HG02763 (cell line): ENCODE data around the gene BAHCC1.
"Not testable (repeated sequence)": the region's sequence is repeated elsewhere in the genome, so short reads cannot be mapped to it uniquely, and the experiment has no call there.

ENCODE experiments used
- ATAC-seq: cut with Tn5 transposase; IDR thresholded peaks from one replicate; pipeline ENCODE4 v1.9.1; 2021; ENCODE audit warnings: mild to moderate bottlenecking, moderate library complexity; ENCODE audit not compliant: unreplicated experiment

Gene BAHCC1

GRCh38 chr17:81411305-81411704, 16.0 kb downstream of the BAHCC1 start:
- ATAC-seq = no peak

- no peak for ATAC-seq
Measured at GRCh38 chr17:81412490-81413093, 17.3 kb downstream of the BAHCC1 start.

- no peak for ATAC-seq
Measured at GRCh38 chr17:81413497-81414135, 18.4 kb downstream of the BAHCC1 start.

- ATAC-seq = no peak
Measured at GRCh38 chr17:81414756-81415516, 19.7 kb downstream of the BAHCC1 start.

GRCh38 chr17:81415681-81416080, 20.4 kb downstream of the BAHCC1 start:
- ATAC-seq = no peak

- ATAC-seq = no peak
Measured at GRCh38 chr17:81416612-81417011, 21.4 kb downstream of the BAHCC1 start.

GRCh38 chr17:81417049-81417878, 22.0 kb downstream of the BAHCC1 start:
- no peak for ATAC-seq

GRCh38 chr17:81417879-81418709, 22.8 kb downstream of the BAHCC1 start:
- no peak for ATAC-seq

- no peak for ATAC-seq
Measured at GRCh38 chr17:81418710-81419318, 23.6 kb downstream of the BAHCC1 start.

- no peak for ATAC-seq
Measured at GRCh38 chr17:81419319-81419885, 24.1 kb downstream of the BAHCC1 start.

GRCh38 chr17:81419886-81420768, 24.9 kb downstream of the BAHCC1 start:
- ATAC-seq = no peak

GRCh38 chr17:81420769-81421462, 25.7 kb downstream of the BAHCC1 start:
- ATAC-seq = no peak

- ATAC-seq = no peak
Measured at GRCh38 chr17:81422776-81423697, 27.8 kb downstream of the BAHCC1 start.

GRCh38 chr17:81423698-81424071, 28.4 kb downstream of the BAHCC1 start:
- no peak for ATAC-seq

GRCh38 chr17:81424151-81425017, 29.1 kb downstream of the BAHCC1 start:
- no peak for ATAC-seq

- ATAC-seq = not testable (repeated sequence)
Measured at GRCh38 chr17:81425041-81425440, 29.8 kb downstream of the BAHCC1 start.
